B cell (primary cell): Measurements from ENCODE around the gene MROH7.

Source experiments
- CTCF ChIP-seq: fragments of 200-600 bp; IDR thresholded peaks from one replicate; pipeline ENCODE4 v1.8.0; 2022; ENCODE audit warnings: antibody characterized with exemption, mild to moderate bottlenecking
- EZH2 ChIP-seq: IDR thresholded peaks from 2 replicates; pipeline ENCODE4 v1.6.1; 2012; ENCODE audit warnings: borderline replicate concordance, low read depth, mild to moderate bottlenecking, moderate library complexity, low read length; ENCODE audit not compliant: insufficient read depth, poor library complexity, severe bottlenecking

GRCh38 chr1:54683453-54683852 lies 41.9 kb downstream of the MROH7 start:
- TF ChIP-seq CTCF (no peak), EZH2 (no peak)
